Chondrocyte (in vitro differentiated cells): ENCODE data around the gene E2F4. TPM values are rescaled to one million over a fixed set of nuclear protein-coding genes. Genes with fewer than 3 reads are reported as not detected.

ENCODE experiments used
- DNase-seq: peaks from one replicate; pipeline ENCODE4 v3.0.0; 2021; ENCODE audit warnings: mixed read lengths, low spot score
- H3K27ac Mint-ChIP-seq: one replicate; pipeline ENCODE4 v1.8.0; 2021; ENCODE audit warnings: mild to moderate bottlenecking, moderate library complexity, mixed read lengths; ENCODE audit not compliant: unreplicated experiment
- H3K27me3 Mint-ChIP-seq: 2 replicates; pipeline ENCODE4 v1.8.0; 2021; ENCODE audit warnings: low read depth, mixed read lengths
- H3K36me3 Mint-ChIP-seq: 2 replicates; pipeline ENCODE4 v1.8.0; 2021; ENCODE audit warnings: low read depth, mixed read lengths
- H3K4me1 Mint-ChIP-seq: 2 replicates; pipeline ENCODE4 v1.8.0; 2021; ENCODE audit warnings: low read depth, mild to moderate bottlenecking, mixed read lengths
- H3K4me3 Mint-ChIP-seq: one replicate; pipeline ENCODE4 v1.8.0; 2021; ENCODE audit warnings: mild to moderate bottlenecking, moderate library complexity, mixed read lengths; ENCODE audit not compliant: unreplicated experiment
- H3K9me3 Mint-ChIP-seq: 2 replicates; pipeline ENCODE4 v1.8.0; 2021; ENCODE audit warnings: low read depth, mixed read lengths
- CTCF ChIP-seq: fragments of 200-600 bp; sonication (generic); IDR thresholded peaks from 2 replicates; pipeline ENCODE4 v1.5.0; 2021; ENCODE audit warnings: antibody characterized with exemption, mild to moderate bottlenecking, moderate library complexity
- microRNA-seq: library from miRNA; unstranded; fragments of <30 nt; microRNA quantifications from one replicate; pipeline ENCODE4 v1.2.0, GENCODE V29; 2020; ENCODE audit warnings: borderline number of aligned reads
- total RNA-seq: library from RNA; stranded (reverse); gene quantifications from 3 replicates; pipeline ENCODE4 v1.2.1, GENCODE V29; 2021

The E2F4 gene
- total RNA-seq, 1 donor from 2014 or later: 33.4 TPM

DNA sequence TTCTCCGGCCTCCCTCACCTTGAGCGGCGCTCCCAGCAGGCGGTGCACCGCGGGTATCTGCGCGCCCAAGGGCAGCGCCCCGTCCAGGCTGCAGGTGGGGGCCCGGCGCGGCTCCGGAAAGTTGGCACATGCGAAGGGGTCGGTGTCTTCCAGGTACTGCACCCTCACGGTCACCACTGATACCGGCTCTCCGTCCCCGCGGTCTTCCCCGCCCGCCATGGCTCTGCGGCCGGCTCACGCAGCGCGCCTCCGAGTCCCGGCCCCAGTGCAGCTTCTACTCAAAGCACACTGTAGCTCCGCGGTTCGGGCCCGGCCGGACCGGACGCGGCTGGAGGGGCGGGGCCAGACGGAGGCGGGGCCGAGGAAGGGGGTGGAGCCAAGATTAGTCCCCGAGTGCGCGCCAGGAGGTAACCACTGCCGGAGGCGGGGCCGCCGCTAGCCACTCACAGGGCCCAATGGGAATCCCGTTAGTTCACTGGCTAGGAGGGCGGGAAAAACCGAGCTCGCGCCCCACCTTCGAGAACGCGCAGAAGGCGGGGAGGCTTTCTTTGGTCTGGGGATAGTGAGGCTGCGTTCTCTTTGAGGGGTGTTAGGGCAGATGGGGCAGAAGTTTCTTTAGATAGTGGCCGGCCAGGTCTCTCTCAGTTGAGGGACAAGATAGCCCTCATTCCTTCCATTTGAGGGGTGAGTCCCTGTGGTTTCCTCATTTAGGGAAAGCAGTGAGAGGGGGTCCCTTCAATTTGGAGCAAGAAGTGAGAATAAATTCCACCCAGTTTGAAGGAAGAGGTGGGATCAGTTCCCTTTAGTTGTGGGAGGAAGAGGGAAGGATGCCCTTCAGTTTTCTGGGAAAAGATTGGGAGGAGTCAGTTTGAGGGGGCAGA is 55.5 kb downstream of the E2F4 start, which contains the start of gene FHOD1:
Gene FHOD1 (minus strand): TSS at position 290 of the 881 bp plus-strand sequence. CDS start 71 bp downstream, at position 219.
- H3K36me3 Mint-ChIP-seq: no peaks in the 10 kb centered on the region
- no peaks in the 10 kb centered on the region for H3K9me3 Mint-ChIP-seq
- peaks cover 47% of the 10 kb centered on the region for H3K4me1 Mint-ChIP-seq
- peak within 1 kb of the TSS; percentile 98 for H3K27ac Mint-ChIP-seq
- H3K4me3 Mint-ChIP-seq: peak within 1 kb of the TSS; percentile 84
- H3K27me3 Mint-ChIP-seq: no peaks in the 10 kb centered on the region
- TF ChIP-seq CTCF: no peak
- DNase-seq: peak; percentile 98

- Mint-ChIP-seq H3K4me3 (peak overlapping the region; percentile 84), H3K27ac (peak overlapping the region; percentile 91), H3K4me1 (peaks cover 44% of the 10 kb centered on the region), H3K36me3 (no peaks in the 10 kb centered on the region), H3K9me3 (no peaks in the 10 kb centered on the region), H3K27me3 (no peaks in the 10 kb centered on the region)
- DNase-seq: no peak
- no peak for TF ChIP-seq CTCF
Observed at GRCh38 chr16:67248073-67248400, 56.1 kb downstream of the E2F4 start.

Small RNA genes lying within 50 kb of the gene (microRNA-seq; reads per million reads assigned to microRNA genes)
- 260 reads per million, percentile 68 among the genes with 10 or more reads in this experiment for gene MIR328

Other genes with a start within 250 kb of the E2F4 start
- 0.12 to 0.75 TPM (median 0.13 TPM) in 3 replicates for gene CES3, start 230.9 kb upstream of the E2F4 start, total RNA-seq
- gene CES4A, start 203.6 kb upstream of the E2F4 start, total RNA-seq: 1.6 to 6.6 TPM (median 2.6 TPM) in 3 replicates
- gene CBFB, start 163.0 kb upstream of the E2F4 start, total RNA-seq: 56.6 to 62.7 TPM (median 61.3 TPM) in 3 replicates
- 14.0 to 18.2 TPM (median 14.9 TPM) in 3 replicates for gene PHAF1, start 82.2 kb upstream of the E2F4 start, total RNA-seq
- gene B3GNT9, start 41.2 kb upstream of the E2F4 start, total RNA-seq: 39.9 to 64.4 TPM (median 41.4 TPM) in 3 replicates
- gene TRADD, start 32.2 kb upstream of the E2F4 start, total RNA-seq: 16.6 to 20.0 TPM (median 19.1 TPM) in 3 replicates
- 14.6 to 17.5 TPM (median 16.0 TPM) in 3 replicates for gene FBXL8, start 32.2 kb upstream of the E2F4 start, total RNA-seq
- gene HSF4, start 27.4 kb upstream of the E2F4 start, total RNA-seq: 11.6 to 19.0 TPM (median 15.7 TPM) in 3 replicates
- gene NOL3, start 21.6 kb upstream of the E2F4 start, total RNA-seq: 21.9 to 34.6 TPM (median 31.2 TPM) in 3 replicates
- 28.0 to 45.0 TPM (median 29.9 TPM) in 3 replicates for gene MATCAP1, start 8.2 kb upstream of the E2F4 start, total RNA-seq
- gene EXOC3L1, start 2.0 kb upstream of the E2F4 start, total RNA-seq: not detected in 3 replicates
- gene ELMO3, start 7.0 kb downstream of the E2F4 start, total RNA-seq: 1.1 to 1.2 TPM (median 1.1 TPM) in 3 replicates
- gene TMEM208, start 35.0 kb downstream of the E2F4 start, total RNA-seq: 41.7 to 55.7 TPM (median 43.2 TPM) in 3 replicates
- 32.9 to 50.1 TPM (median 35.6 TPM) in 3 replicates for gene FHOD1, start 55.3 kb downstream of the E2F4 start, total RNA-seq
- gene SLC9A5, start 56.8 kb downstream of the E2F4 start, total RNA-seq: 3.0 to 5.6 TPM (median 3.4 TPM) in 3 replicates
- 17.5 to 22.4 TPM (median 18.9 TPM) in 3 replicates for gene PLEKHG4, start 87.4 kb downstream of the E2F4 start, total RNA-seq
- gene KCTD19, start 134.6 kb downstream of the E2F4 start, total RNA-seq: not detected in 3 replicates
- gene LRRC36, start 134.7 kb downstream of the E2F4 start, total RNA-seq: 0.20 TPM in 1 of 3 replicates, not detected in the others
- gene TPPP3, start 201.3 kb downstream of the E2F4 start, total RNA-seq: 2.7 to 3.6 TPM (median 3.3 TPM) in 3 replicates
- 11.8 to 15.0 TPM (median 12.2 TPM) in 3 replicates for gene ZDHHC1, start 224.3 kb downstream of the E2F4 start, total RNA-seq
- gene HSD11B2, start 239.0 kb downstream of the E2F4 start, total RNA-seq: 0.20 to 0.77 TPM in 2 of 3 replicates, not detected in the other